ENCODE data around the gene AUNIP.
"Not testable (repeated sequence)": the region's sequence is repeated elsewhere in the genome, so short reads cannot be mapped to it uniquely, and the experiment has no call there.

The AUNIP gene

DNA sequence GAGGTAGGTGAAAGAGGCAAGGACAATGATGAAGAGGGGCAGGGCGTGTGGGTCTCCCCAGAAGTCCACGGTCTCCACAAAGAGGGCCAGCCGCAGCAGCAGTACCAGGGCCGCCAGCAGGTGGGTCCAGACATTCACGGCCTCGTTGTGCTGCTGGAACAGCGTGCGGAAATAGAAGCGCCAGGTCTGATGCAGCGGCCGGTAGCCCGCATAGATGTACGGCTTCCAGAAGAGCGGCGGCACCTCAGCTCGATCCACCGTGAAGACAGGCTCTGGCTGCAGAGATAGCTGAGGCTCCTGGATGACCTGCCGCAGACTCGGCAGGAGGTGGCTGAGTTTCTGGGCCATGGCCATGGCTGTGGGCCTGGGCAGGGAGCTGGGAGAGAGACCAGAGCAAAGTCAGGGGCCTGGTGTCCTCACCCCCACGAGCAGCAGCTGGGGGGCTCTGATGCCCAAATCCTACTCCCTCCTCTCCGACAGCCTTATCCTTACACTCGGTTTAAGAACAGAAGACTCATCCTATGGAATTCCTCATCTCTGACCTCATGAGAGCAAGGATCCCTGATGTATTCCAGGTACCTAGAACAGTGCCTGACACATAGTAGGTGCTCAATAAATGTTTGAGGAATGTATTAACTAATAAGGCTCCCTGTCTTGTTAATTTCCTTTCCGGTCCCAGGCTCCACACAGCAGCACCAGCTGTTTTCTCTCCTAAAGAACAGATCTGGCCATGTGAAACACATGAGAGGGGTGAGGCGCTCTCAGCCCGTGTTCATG, 4.4 kb upstream of the AUNIP start:
- no peak for DNase-seq

- DNase-seq: no peak
Measured at GRCh38 chr1:25862785-25863485, 3.7 kb upstream of the AUNIP start.

DNA sequence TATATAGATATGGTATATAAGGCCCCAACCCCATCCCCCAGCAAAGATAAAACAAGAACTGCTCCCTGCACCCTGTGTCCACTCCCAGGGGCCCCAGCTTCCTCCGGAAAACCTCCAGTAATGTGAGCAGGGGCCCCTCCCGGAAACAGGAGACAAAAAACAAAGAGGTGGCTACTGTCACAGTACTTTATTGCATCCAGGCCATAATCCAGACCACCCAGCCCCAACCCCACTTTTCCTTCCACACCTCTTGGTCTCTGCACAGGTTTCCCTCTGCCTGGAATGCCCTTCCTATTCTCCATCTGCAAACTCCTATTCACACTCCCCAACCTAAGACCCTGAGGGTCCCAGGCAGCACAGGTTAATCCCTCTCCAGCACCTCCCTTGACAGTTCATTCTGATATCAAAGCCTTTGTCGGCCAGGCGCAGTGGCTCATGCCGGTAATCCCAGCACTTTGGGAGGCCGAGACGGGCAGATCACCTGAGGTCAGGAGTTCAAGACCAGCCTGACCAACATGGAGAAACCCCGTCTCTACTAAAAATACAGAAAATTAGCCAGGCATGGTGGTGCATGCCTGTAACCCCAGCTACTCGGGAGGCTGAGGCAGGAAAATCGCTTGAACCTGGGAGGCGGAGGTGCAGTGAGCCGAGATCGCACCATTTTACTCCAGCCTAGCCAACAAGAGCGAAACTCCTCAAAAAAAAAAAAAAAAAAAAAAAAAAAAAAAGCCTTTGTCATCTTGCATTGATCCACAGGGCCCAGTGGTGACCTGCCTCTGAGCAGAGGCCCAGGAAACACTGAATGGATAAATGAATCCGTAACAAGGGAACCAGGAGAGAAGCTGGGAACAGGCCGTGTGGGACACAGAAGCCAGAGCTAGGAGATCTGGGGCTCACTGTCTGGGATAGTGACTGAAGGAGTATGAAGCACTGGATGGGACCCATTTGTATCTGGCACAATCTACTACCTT, 2.3 kb upstream of the AUNIP start:
- DNase-seq: peak in 1 of 3 donors; percentile 32

DNA sequence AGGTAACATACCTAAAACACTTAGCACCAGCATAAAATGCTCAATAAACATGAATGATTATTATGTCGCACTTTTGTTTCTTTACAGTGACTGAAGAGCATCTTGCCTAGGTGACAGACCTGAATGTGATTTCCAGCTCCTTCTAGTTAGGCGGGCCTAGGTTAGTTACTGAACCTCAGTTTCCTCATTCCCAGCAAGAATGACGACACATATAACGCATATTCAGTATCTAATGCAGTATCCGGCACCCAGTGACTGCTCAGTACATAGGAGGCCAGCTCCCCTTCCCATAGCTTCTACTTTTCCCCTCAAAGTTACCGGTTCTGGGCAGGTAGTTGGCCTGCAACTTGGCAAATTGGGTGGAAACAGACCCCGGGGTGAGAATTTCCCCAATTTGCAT, 763 bp downstream of the AUNIP start:
- DNase-seq: peak in 1 of 3 donors; percentile 35

GRCh38 chr1:25856856-25857255, 2.4 kb downstream of the AUNIP start:
- DNase-seq: no peak

- DNase-seq: no peak
Measured at GRCh38 chr1:25854554-25854953, 4.7 kb downstream of the AUNIP start.

GRCh38 chr1:25848531-25848930, 10.7 kb downstream of the AUNIP start:
- no peak for DNase-seq

- no peak for DNase-seq
Measured at GRCh38 chr1:25847929-25848328, 11.3 kb downstream of the AUNIP start.

GRCh38 chr1:25845664-25846063, 13.6 kb downstream of the AUNIP start:
- no peak for DNase-seq

DNA sequence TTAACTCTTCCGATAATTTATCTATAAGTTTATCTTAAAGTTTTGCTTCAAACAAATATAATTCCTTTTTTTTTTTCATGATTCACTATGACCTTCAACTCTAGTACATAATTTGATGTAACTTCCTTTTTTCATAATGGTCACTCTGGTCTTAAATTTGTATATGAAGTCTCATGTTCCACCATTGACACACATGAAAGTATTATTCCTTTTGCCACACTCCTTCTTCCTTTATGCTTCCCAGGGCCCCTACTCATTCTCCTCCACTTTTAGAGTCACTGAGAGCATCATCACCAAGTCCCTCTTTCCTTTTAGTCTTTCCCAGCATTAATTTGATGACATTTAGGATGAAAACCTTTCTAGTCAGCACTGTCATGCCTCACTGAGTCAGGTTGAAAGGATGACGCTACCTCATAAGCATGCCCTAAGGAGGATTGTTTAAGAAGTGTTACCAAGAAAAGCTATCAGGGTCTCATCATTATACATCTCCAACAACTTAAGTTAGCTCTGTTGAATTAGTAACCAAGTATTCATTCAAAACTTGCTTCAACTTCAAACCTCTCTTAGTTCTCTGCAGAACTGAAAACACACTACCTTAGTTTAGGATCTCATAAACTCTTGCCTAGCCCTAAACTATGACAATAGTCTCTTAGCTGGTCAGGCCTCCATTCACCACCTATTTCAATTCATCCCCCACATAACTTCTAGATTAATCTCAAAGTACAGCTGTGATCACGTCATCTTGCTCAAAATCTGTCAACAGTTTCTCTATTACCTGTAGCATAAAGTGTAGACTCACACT, 14.5 kb downstream of the AUNIP start:
- DNase-seq: peak; percentile 13 to 52 (median 51)

- DNase-seq: no peak
Measured at GRCh38 chr1:25843483-25843882, 15.8 kb downstream of the AUNIP start.

DNA sequence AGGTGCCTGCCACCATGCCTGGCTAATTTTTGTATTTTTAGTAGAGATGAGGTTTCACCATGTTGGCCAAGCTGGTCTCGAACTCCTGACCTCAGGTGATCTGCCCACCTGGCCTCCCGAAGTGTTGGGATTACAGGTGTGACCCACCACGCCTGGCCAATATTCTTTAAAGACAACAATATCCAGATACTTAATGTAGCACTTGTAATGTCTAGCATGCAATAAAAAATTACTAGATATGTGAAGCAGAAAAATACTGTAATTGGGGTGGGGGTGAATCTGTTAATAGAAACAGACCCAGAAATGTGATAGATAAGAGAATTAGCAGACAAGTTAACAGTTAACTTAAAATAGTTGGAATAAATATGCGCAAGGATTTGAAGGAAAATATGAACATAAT, 19.4 kb downstream of the AUNIP start:
- DNase-seq: not testable (repeated sequence)

- no peak for DNase-seq
Measured at GRCh38 chr1:25837262-25837875, 21.9 kb downstream of the AUNIP start.

GRCh38 chr1:25836695-25837094, 22.6 kb downstream of the AUNIP start:
- DNase-seq: no peak

DNA sequence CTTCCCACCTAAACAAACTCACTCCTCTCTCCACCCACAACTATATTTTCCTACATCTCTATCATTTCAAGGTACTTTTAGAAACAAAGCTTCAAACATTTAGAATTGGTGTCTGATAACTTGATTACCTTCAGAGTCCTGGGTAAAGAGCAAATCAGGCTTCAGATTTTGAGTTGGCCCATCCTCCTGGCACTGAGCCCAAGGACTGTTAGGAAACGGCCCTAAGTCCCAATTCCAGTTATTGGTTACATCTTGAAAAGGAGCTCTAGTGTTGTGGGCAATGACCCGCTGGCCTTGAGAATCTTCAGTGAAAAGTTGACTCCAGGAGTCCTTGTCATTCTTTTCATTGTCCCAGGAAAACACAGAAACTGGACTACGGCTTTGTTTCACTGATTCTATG, 24.4 kb downstream of the AUNIP start:
- DNase-seq: no peak

- no peak for DNase-seq
Measured at GRCh38 chr1:25833158-25833557, 26.1 kb downstream of the AUNIP start.

GRCh38 chr1:25832336-25833037, 26.8 kb downstream of the AUNIP start:
- DNase-seq: no peak

DNA sequence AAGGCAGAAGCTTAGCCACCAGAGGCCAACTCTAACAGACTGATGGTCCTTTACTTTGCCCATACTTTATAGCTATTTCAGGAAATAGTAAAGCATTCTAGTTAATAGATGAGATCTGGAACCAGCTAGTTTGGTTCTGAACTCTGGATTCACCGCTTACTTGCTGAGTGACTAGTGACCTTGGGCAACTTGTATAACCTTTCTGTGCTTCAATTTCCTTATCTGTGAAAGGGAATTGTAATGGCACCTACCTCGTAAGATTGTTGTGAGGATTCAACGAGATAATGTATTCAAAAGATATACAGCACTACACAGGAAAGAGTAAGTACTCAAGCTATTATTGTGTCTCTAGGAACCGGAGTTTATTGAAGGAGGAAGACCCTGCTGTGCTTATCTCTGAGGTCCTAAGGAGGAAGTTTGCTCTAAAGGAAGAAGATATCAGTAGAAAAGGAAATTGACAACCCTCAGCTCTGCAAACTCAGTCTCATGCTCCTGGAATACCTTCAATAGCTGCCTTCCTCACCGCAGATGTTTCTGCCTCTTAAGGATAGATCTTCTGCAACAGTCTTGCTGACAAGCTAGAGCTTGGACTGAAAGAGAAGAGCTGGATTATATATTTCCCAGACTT, 27.6 kb downstream of the AUNIP start:
- no peak for DNase-seq

GRCh38 chr1:25829046-25829445, 30.2 kb downstream of the AUNIP start:
- no peak for DNase-seq

DNA sequence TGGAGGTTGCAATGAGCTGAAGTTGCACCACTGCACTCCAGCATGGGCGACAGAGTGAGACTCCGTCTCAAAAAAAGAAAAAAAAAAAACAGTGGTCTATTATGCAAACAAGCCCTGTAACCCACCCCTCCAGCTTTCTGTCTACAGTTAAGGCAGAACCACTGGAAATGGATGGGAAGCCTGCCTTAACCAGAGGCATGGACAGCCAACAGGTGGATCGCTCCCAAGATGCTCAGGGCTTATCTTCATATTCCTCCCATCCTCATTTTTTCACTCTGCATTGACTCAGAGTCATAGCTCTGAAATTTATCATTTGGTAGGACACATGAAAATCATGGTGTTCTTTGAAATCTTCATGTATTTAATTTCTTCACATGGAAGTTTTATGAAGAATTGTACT, 30.8 kb downstream of the AUNIP start:
- no peak for DNase-seq

DNA sequence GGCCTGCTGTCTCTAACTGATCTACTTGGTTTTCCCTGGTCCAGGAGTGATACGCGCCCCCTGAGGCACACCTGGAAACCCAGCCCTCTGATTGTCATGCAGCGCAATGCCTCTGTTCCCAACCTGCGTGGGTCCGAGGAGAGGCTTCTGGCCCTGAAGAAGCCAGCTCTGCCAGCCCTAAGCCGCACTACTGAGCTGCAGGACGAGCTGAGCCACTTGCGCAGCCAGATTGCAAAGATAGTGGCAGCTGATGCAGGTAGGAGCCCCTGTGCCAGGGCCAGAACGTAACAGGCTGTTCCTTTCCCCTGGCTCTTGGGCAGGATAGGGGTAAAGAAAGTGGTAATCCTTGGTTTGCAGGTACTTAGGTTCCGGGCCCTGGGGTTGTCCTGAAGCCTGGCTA, 32.7 kb downstream of the AUNIP start:
- no peak for DNase-seq

Data from suppressor macrophage treated with lipopolysaccharide for 1 hour (primary cell).